Activated T-cell treated with anti-CD3 and anti-CD28 coated beads for 48 hours (primary cell): ENCODE data around the gene S100A4.

Experiments used
- DNase-seq: peaks from one replicate; pipeline ENCODE4 v3.0.0-alpha.2; 2020; ENCODE audit warnings: low read depth

S100A4 gene

GRCh38 chr1:153547560-153548551 is 2.2 kb upstream of the S100A4 start:
- DNase-seq: no peak

GRCh38 chr1:153546796-153547559 is 1.4 kb upstream of the S100A4 start:
- DNase-seq: no peak

- no peak for DNase-seq
Measured at GRCh38 chr1:153546371-153546770, 765 bp upstream of the S100A4 start.

- DNase-seq: no peak
Measured at GRCh38 chr1:153544453-153545066, 1.0 kb downstream of the S100A4 start.

- DNase-seq: no peak
Measured at GRCh38 chr1:153543736-153544135, 1.9 kb downstream of the S100A4 start.

GRCh38 chr1:153542956-153543711 is 2.5 kb downstream of the S100A4 start:
- no peak for DNase-seq

- DNase-seq: no peak
Measured at GRCh38 chr1:153541641-153542590, 3.7 kb downstream of the S100A4 start.

GRCh38 chr1:153540394-153541361 is 4.9 kb downstream of the S100A4 start, which contains the start of gene S100A5:
TSS of gene S100A5 (minus strand) at chr1:153540934. CDS start at chr1:153540191, 743 bp downstream.
- no peak for DNase-seq

- no peak for DNase-seq
Measured at GRCh38 chr1:153539395-153540093, 6.1 kb downstream of the S100A4 start.

- DNase-seq: no peak
Measured at GRCh38 chr1:153538315-153538821, 7.2 kb downstream of the S100A4 start.

- DNase-seq: no peak
Measured at GRCh38 chr1:153537376-153537730, 8.3 kb downstream of the S100A4 start.

GRCh38 chr1:153536671-153537375 is 8.8 kb downstream of the S100A4 start:
- no peak for DNase-seq

GRCh38 chr1:153536012-153536670 is 9.5 kb downstream of the S100A4 start:
- peak; percentile 75 for DNase-seq

- no peak for DNase-seq
Measured at GRCh38 chr1:153535242-153536011, 10.2 kb downstream of the S100A4 start, which contains the start of gene S100A6. TSS of gene S100A6 (minus strand) at chr1:153535991. CDS start at chr1:153535339, 652 bp downstream.

GRCh38 chr1:153534925-153535241 is 10.7 kb downstream of the S100A4 start:
- no peak for DNase-seq

- no peak for DNase-seq
Measured at GRCh38 chr1:153534226-153534924, 11.2 kb downstream of the S100A4 start.
